SK-N-MC (cell line): ENCODE measurements around the gene GOLGA6L7.
"Not testable (repeated sequence)": the region's sequence is repeated elsewhere in the genome, so short reads cannot be mapped to it uniquely, and the experiment has no call there.

Experiments
- DNase-seq: peaks from one replicate; pipeline ENCODE4 v3.0.0-alpha.2; 2011; ENCODE audit warnings: low read depth, low spot score
- H3K27ac ChIP-seq: fragments of 200-600 bp; sonication (generic); 2 replicates; pipeline ENCODE4 v1.5.1; 2016; ENCODE audit warnings: mixed run types
- H3K36me3 ChIP-seq: fragments of 200-600 bp; sonication (generic); 2 replicates; pipeline ENCODE4 v1.6.1; 2017; ENCODE audit warnings: antibody characterized with exemption, low read length, mixed read lengths; ENCODE audit not compliant: insufficient read depth
- H3K4me3 ChIP-seq: fragments of 200-600 bp; sonication (generic); 2 replicates; pipeline ENCODE4 v1.5.1; 2016
- H3K9ac ChIP-seq: fragments of 200-600 bp; sonication (generic); 2 replicates; pipeline ENCODE4 v1.8.0; 2017; ENCODE audit warnings: mixed run types, mixed read lengths; ENCODE audit not compliant: insufficient read length
- H3K9me3 ChIP-seq: fragments of 200-600 bp; sonication (generic); 2 replicates; pipeline ENCODE4 v1.6.1; 2017; ENCODE audit warnings: low read depth, mild to moderate bottlenecking, antibody characterized with exemption, low read length, moderate library complexity, mixed read lengths
- EZH2 ChIP-seq: fragments of 200-600 bp; sonication (generic); IDR thresholded peaks from one replicate; pipeline ENCODE4 v1.6.1; 2017; ENCODE audit warnings: antibody characterized with exemption
- FOXP2 ChIP-seq: optimal IDR thresholded peaks from 2 replicates; pipeline ENCODE3; 2011; ENCODE audit warnings: mild to moderate bottlenecking, moderate library complexity; ENCODE audit not compliant: insufficient read depth; ENCODE audit errors: extremely low read length, control extremely low read depth
- POLR2AphosphoS5 ChIP-seq: IDR thresholded peaks from 2 replicates; pipeline ENCODE4 v1.6.1; 2012; ENCODE audit warnings: mild to moderate bottlenecking, low read depth, low read length, borderline replicate concordance

Gene GOLGA6L7, protein sequence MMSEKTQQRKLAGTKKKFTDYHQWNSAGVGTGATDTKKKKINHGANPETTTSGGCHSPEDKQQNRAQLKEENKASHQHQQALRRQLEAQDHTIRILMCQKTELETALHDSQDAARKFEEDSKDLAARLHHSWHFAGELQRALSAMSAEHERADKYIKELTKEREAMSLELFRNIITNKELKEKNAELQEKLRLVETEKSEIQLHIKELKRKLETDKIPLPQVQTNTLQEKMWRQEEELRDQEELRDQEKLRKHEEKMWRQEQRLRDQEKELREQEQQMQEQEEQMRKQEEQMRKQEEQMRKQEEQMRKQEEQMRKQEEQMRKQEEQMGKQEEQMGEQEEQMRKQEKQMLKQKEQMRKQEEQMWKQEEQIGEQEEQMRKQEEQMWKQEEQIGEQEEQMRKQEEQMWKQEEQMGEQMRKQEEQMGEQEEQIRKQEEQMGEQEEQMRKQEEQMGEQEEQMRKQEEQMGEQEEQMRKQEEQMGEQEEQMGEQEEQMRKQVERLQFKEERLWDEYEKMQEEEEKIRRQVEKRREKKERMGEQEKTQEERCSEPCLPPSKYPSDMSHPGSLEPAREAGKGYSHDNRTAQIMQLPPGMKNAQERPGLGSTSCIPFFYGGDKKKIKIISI

GRCh38 chr15:28848521-28848920 is at the start of gene GOLGA6L7:
Gene GOLGA6L7, minus strand, starts transcription at chr15:28848644. Its CDS starts 95 bp downstream, at chr15:28848549.
- H3K36me3 ChIP-seq, H3K27ac ChIP-seq, H3K9me3 ChIP-seq, DNase-seq, H3K4me3 ChIP-seq, H3K9ac ChIP-seq: not testable (repeated sequence)

DNA sequence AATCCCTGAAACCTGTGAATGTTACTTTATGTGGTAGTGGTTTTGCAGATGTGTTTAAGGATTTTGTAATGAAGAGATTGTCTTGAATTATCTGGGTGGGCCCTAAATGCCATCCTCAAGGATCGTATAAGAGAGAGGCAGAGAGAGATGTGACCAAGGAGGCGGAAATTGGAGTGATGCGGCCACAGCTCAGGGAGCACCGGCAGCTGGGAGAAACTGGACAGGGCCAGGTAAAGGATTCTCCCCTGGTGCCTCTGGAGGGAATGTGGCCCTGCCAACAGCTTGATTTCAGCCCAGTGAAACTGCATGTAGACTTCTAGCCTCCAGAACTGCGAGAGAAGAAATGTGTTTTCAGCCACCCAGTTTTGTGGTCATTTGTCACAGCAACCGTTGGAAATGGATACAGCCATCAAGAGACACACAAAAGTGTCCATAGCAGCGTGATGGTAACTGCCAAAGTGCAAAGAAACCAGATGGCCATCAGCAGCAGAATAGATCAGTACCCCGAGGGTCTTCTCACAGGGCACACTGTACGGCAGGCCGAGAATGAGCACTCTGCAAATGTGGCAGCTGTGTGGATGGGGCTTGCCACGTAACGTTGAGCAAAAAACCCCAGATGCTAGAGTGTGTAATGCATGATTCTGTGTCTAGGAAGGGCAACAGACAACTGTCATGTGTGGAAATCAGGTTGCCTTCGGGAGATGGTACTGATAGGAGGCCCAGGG is 49.6 kb upstream of the GOLGA6L7 start:
- no peak for TF ChIP-seq FOXP2
- no peak for TF ChIP-seq EZH2
- Histone ChIP-seq H3K9me3 (no peaks in the 10 kb centered on the region), H3K36me3 (no peaks in the 10 kb centered on the region), H3K4me3 (no peak overlapping the region), H3K9ac (no peak overlapping the region), H3K27ac (no peak overlapping the region)
- DNase-seq, result no peak

GRCh38 chr15:28896951-28897350 is 48.5 kb upstream of the GOLGA6L7 start:
- Histone ChIP-seq H3K9me3 (no peaks in the 10 kb centered on the region), H3K27ac (no peak overlapping the region), H3K4me3 (no peak overlapping the region), H3K36me3 (no peaks in the 10 kb centered on the region), H3K9ac (no peak overlapping the region)
- no peak for DNase-seq
- no peak for TF ChIP-seq POLR2AphosphoS5
- TF ChIP-seq EZH2, result no peak
- no peak for TF ChIP-seq FOXP2

- H3K4me3 ChIP-seq, result no peak overlapping the region
- TF ChIP-seq EZH2, result no peak
- DNase-seq, result no peak
- H3K36me3 ChIP-seq, result no peaks in the 10 kb centered on the region
- no peak overlapping the region for H3K27ac ChIP-seq
- no peaks in the 10 kb centered on the region for H3K9me3 ChIP-seq
- H3K9ac ChIP-seq, result no peak overlapping the region
These were observed 47.1 kb upstream of the GOLGA6L7 start for GRCh38 chr15:28895566-28895965.

- Histone ChIP-seq H3K9ac (no peak overlapping the region), H3K36me3 (no peaks in the 10 kb centered on the region), H3K9me3 (no peaks in the 10 kb centered on the region), H3K27ac (no peak overlapping the region), H3K4me3 (no peak overlapping the region)
- DNase-seq, result no peak
- TF ChIP-seq FOXP2, result no peak
- no peak for TF ChIP-seq POLR2AphosphoS5
- no peak for TF ChIP-seq EZH2
These were observed 46.7 kb upstream of the GOLGA6L7 start for GRCh38 chr15:28895146-28895545.

GRCh38 chr15:28894631-28895030 is 46.2 kb upstream of the GOLGA6L7 start:
- no peaks in the 10 kb centered on the region for H3K9me3 ChIP-seq
- H3K4me3 ChIP-seq, result no peak overlapping the region
- no peak for TF ChIP-seq EZH2
- no peak for TF ChIP-seq POLR2AphosphoS5
- TF ChIP-seq FOXP2, result no peak
- H3K27ac ChIP-seq, result no peak overlapping the region
- DNase-seq, result no peak
- no peak overlapping the region for H3K9ac ChIP-seq
- no peaks in the 10 kb centered on the region for H3K36me3 ChIP-seq

DNA sequence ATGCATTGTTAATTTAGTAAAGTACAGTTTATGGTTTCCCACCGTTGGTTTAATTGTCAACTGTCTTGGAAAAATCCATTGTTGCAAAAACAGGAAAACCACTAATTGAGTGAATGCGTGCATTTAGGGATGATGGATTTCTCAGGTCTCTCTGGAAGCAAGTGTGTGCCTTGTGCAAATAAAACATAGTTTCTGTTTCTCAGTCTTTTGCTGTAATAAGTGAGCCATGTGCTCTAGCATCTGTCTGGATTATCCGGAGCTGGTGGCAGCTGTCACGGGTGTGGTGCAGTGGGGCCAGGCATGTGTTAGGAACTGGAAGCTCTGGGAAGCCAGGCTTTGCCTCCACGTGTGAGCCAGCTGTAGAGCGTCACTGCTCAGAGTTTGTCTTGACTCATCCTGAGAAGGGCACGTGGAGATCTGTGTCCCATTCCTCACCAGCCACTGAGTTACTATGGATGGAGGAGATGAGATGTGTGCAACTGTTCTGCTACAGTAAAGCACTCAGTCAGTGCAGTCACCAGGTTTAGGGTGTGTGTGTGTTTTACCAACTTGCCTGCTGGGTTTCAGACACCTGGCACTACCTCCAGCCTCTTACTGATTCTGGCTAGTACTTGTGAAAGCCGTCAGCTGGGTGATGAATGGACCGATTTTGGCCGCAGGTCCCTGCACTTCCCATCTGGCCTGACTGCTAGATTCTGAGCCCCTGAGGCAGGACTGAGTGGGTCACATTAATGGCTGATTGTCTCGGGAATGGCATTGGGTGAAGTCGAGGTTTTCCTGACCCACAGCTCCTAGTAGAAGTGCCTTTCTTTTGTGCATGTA is 44.6 kb upstream of the GOLGA6L7 start:
- Histone ChIP-seq H3K36me3 (no peaks in the 10 kb centered on the region), H3K27ac (no peak overlapping the region), H3K9me3 (no peaks in the 10 kb centered on the region), H3K9ac (no peak overlapping the region), H3K4me3 (no peak overlapping the region)
- DNase-seq, result no peak
- TF ChIP-seq FOXP2 (no peak), EZH2 (no peak), POLR2AphosphoS5 (no peak)

DNA sequence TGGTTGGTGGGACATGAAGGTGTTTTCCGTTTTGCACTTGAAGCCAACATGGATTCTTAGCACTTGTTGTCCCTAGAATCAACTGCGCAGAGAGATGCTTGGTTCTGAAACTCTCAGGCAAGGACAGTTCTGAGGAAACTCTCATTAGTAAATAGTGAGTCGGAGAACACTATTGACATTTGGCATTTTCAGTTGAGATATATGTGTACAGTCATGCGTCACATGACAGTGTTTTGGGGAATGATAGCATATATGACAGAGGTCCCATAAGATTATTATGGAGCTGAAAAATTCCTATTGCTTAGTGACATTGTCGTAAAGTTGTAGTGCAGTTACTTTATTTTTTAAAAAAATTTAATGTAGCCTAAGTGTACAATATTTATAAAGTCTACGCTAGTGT is 43.1 kb upstream of the GOLGA6L7 start:
- Histone ChIP-seq H3K4me3 (no peak overlapping the region), H3K9ac (no peak overlapping the region)

More for the DNA sequence above, 43.1 kb upstream of the GOLGA6L7 start:
- no peak for DNase-seq
- no peak for TF ChIP-seq EZH2
- TF ChIP-seq FOXP2, result no peak
- no peak for TF ChIP-seq POLR2AphosphoS5
- no peaks in the 10 kb centered on the region for H3K36me3 ChIP-seq
- no peaks in the 10 kb centered on the region for H3K9me3 ChIP-seq
- H3K27ac ChIP-seq, result no peak overlapping the region
